M059J (cell line): Measurements from ENCODE around the gene KLK4. TPM values are rescaled to one million over a fixed set of nuclear protein-coding genes. Genes with fewer than 3 reads are reported as not detected.
A peak's percentile ranks its signal among the peaks of the same experiment; 100 is the strongest.

Source experiments
- DNase-seq: peaks from one replicate; pipeline ENCODE4 v3.0.0-alpha.2; 2012; ENCODE audit warnings: low read depth
- total RNA-seq: library from RNA; depleted of rRNA; stranded (reverse); fragments of >200 nt; shearing (Covaris generic); gene quantifications from 2 replicates; pipeline ENCODE4 v1.2.3, GENCODE V29; 2014; rRNA removed

The KLK4 gene, protein sequence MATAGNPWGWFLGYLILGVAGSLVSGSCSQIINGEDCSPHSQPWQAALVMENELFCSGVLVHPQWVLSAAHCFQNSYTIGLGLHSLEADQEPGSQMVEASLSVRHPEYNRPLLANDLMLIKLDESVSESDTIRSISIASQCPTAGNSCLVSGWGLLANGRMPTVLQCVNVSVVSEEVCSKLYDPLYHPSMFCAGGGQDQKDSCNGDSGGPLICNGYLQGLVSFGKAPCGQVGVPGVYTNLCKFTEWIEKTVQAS
- not detected in 2 replicates for total RNA-seq

DNA sequence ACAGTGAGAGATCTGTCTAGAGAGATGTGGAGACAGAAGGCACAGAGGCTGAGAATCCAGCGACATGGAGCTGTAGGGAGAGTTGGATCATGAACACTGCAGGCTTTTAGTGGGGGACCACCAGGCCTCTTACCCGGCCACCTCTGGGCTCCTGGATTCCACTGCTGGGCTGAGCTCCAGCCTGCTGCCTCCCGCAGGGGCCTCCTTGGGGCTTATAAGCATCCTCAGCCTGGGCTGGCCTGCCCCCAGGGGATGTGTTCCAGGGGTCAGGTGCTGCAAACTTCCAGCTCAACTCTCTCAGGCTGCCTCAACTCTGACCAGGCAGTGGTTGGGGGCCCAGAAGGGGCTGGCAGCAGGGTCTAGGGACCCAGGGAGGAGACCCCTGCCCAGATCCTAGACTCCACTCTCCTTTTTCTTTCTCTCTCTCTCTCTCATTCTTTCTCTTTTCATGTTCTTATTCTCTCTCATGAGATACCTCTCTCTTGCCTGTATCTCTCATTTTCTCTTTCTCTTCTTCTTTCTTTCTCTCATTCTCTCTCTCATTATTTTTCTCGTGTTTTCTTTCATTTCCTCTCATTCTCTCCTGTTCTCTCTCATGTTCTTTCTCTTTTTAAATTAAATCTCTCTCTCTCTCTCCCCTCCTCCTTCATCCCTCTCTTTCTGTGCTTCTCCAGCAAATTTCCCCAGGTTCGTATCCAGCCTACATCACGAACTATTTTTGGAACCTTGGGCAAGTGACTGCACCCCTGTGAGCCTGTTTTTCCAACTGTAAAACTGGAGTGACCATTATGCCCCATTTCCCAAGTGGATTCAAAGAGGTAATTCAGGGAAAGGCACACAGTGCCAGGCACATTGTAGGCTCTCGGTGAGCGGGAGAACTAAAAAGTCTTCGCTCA lies at the start of gene KLK4:
Gene KLK4, minus strand, starts transcription at position 190 of the 896 bp plus-strand sequence. CDS start 657 bp downstream, outside the sequence.
- DNase-seq: no peak

DNA sequence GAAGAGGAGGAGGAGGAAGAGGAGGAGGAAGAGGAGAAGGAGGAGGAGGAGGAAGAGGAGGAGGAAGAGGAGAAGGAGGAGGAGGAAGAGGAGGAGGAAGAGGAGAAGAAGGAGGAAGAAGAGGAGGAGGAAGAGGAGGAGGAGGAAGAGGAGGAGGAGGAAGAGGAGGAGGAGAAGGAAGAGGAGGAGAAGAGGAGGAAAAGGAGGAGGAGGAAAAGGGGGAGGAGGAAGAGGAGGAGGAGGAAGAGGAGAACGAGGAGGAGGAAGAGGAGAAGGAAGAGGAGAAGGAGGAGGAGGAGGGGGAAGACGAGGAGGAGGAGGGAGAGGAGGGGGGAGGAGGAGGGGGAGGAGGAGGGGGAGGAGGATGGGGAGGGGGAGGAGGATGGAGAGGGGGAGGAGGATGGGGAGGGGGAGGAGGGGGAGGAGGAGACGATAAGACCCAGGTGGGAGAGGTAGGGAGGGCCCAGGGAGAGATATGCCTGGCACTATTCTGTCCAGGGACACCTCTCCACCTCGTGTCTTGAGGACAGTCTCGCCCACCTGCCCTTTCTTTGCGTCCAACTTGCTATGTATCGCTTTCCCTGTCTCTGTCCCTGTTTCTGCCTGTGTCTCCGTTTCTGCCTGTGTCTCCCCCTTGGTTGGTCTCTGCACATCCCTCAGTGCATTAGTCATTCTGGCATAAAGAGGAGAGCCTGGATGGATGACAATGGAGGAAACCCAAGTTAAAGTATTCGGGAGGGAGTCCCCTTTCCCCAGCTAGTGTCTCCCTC lies 48.7 kb upstream of the KLK4 start:
- peak; percentile 37 for DNase-seq

DNA sequence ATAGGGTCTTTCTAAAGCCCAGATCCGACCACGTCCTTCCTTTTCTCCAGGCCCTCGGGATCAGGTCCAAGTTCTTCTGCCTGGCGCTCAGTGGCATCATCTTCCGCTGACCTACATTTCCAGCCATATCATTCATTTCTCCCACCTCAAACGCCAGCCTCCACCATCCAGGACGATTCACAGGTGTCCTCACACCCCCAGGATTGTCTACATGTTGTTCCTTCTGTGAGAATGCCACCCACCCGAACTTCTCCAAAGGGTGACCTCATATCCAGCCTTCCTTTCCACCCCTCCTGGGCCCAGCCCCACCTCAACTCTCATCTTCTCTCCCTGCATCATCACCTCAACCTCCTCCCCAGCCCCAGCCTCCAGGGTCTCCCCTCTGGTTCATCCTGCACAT lies 46.4 kb upstream of the KLK4 start:
- no peak for DNase-seq

DNA sequence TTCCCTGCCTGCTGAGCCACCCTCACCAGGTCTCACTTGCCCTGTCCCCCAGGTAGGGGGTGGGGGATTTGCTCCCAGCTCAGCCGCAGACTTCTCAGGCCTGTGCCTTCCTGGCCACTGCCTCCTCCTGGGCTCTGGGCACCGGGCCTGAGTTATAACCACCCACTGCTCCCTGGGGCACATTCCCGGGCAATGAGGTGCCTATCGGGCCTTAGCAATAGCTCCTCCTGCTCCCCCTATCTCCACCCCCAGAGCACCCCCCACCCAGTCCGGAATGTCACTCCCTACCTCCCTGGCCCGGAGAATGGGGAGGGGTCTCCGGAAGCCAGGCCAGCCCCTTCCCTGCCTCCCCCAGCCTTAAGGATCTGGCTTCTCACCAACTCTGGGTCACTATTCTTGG lies 41.7 kb upstream of the KLK4 start, which contains the start of gene KLK5:
Gene KLK5, minus strand, starts transcription at position 129 of the 400 bp plus-strand sequence. CDS start 381 bp downstream, outside the sequence.
- DNase-seq: peak; percentile 28

DNA sequence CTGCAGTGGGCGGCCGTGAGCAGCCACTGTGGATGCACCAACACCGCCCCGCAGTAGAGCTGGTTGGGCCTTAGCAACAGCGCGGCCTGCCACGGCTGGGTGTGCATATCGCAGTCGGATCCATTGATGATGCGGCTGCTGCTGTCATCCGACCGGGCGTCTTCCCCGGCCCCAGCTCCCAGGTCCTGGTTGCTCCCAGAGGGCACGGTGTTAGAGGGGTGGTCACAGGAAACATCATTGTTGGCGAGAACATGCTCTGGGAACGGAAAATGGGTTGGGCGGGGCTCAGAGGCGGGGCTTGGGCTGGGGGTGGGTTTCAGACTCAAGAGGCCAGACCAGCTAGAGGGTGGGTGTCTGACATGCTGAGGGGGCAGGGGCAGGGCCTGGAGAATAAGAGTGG lies 38.7 kb upstream of the KLK4 start:
- DNase-seq: no peak

DNA sequence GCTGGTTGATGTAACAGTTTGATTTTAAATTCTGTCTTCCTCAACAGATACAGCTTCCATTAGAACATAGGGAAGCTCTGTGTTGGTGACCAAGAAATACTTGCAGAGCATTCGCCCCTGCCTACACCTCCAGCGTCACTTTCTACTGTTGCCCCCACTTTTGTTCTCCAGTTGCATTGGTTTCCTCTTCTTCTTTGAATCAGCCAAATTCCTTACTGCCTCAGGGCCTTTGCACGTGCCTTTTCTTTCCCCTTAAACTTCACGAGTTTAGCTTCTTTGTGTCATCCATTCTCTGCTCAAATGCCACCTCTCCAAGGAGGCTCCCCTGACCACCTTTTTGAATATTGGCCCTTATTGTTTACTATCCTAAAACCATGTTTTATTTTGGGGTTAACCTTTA lies 35.9 kb upstream of the KLK4 start:
- no peak for DNase-seq

DNA sequence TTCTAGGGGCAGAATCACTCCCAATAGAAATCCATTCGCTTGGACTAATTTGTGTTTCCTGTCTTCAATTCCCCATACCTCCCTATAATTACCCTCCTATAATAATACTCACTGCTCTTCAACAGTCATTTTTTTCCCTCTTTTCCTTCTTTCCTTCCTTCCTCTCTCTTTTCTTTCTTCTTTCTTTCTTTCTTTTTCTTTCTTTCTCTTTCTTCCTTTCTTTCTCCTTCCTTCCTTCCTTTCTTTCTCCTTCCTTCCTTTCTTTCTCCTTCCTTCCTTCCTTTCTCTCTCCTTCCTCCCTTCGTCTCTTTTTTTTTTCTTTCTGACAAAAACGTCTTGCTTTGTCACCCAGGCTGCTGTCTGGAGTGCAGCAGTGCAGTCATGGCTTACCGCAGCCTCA lies 33.6 kb upstream of the KLK4 start:
- no peak for DNase-seq

DNA sequence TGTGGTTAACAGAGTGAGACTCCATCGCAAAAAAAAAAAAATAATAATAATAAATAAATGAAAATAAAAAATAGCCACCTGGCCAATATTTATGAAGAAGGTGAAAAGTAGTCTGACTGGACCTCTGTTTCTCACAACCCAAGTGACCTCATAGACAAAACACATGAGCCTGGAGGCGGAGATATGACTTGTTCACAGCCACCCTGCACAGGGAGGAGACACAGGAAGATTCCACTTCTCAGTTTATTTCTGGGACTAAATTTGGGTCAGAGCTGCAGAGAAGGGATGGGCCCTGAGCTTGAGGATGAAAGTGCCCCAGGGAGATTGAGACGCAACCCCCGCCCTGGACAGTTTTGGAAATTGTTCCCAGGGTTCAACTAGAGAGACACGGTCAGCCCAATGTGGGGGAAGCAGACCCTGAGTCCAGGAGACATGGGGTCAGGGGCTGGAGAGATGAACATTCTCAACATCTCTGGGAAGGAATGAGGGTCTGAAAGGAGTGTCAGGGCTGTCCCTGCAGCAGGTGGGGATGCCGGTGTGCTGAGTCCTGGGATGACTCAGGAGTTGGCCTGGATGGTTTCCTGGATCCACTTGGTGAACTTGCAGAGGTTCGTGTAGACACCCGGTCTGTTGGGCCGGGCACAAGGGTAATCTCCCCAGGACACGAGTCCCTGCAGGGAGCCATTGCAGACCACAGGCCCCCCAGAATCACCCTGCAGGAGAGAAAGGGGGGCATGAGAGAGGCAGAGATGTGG lies 32.1 kb upstream of the KLK4 start:
- no peak for DNase-seq

DNA sequence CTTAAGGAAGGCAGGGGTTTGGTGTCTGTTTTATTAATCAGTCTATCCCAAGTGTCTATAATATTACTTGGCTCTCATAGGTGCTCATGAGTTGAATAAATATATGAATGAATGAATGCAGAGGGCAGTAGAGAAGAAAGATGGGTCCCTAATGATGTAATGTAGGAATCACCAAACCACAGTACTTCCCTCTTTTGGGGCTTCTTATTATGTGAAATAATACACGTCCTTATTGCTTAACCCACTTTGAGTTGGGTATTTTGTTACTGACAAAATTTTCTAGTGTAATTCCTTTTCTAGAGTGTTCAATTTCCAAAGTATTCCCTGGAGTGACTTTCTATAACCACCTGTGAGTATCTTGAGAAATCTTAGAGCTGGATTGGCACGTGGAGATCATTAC lies 28.4 kb upstream of the KLK4 start:
- DNase-seq: no peak

DNA sequence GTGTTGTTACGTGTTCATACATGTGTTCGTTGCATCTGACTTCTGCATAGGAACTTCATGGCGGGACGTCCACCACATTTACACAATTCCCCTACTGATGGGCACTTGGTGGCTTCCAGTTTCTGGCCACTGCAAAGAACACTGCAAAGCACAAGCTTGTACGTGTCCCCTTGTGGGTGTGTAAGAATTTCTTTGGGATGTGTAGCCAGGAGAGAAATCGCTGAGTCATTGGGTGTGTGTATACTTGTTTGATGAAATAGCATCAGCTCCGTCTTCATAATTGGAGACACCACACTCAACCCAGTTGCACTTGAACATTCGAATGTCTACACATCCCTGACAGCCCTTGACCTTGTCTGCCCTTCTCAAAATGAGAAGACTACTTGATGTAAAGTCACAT lies 22.4 kb upstream of the KLK4 start:
- peak; percentile 24 for DNase-seq

DNA sequence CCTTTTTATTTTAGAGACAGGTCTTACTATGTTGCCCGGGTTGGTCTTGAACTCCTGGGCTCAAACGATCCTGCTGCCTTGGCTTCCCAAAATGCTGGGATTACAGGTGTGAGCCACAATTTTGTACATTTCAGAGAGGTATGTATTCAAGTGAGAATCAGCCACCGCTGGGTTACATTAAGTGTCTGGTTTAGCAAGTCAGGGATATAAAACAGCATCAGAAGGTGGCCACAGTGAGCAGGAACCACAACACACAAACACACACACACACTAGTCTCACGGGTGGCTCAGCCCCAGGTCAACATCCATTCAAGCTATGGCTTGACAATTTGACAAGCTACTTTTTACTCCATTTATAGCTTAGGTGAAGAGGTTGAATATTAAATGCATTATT lies 21.5 kb upstream of the KLK4 start:
- no peak for DNase-seq

DNA sequence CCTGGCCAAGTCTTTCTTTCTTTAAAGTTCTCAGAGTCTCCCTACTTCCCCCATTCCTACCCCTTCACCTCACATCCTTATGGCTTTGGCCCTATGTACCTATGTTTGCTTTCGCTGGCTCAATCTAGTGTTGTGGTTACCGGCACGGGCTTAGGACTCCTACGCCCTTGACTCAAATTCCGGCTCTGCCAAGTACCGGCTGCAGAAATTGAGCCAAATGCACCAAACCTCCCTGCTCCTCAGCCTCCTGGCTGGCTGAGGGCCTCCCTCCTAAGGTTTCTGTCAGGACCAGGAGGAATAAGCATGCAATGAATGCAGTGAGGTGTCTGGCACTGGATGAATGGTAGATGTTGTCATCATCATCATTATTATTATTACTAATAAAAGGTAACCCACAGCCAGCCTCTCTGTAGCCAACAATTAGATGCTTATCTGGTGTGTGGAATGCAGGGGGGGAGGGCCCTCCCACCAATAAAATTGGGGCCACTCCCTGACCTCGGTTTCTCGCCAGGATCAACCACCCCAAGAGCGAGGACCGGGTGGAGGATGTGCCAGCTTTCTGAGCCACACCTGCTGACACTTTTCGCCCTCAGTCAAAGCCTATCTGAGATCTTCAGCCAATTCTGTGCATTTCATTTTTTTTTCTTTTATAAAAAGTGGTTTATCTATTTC lies 21.0 kb upstream of the KLK4 start:
- no peak for DNase-seq

DNA sequence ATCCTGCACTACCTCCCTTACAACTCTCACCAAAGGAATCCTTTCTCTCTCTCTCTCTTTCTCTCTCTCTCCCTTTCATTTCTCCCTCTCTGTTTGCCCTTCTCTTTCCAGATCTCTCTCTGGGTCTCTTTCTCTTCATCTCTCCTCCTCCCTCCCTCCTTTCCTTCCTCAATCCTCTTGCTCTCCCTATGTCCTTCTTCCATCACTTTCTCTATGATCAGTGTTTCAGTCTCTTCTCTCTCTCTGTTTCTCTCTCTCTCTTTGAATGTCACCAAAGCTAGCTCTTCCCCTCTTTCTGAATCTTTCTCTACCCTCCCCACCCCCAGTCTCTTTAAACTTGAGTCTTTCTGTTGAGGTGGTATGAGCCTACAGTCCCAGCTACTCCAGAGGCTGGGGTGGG lies 19.8 kb upstream of the KLK4 start:
- DNase-seq: no peak

DNA sequence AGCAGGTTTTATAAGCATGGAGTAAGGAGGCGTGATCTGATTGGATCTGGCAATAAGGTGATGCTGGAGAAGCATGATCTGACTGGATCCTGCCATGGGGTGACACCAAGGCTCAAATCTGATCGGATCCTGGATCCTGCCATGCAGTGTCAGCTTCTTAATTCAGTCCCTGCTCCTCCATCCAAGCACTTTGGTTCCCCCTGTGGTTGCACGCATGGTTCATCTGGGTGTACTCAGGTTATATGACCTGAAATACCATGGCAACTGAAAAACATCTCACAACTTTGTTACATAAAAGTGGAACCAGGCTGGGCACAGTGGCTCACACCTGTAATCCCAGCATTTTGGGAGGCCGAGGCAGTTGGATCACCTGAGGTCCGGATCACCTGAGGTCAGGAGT lies 17.6 kb upstream of the KLK4 start:
- DNase-seq: peak; percentile 15

DNA sequence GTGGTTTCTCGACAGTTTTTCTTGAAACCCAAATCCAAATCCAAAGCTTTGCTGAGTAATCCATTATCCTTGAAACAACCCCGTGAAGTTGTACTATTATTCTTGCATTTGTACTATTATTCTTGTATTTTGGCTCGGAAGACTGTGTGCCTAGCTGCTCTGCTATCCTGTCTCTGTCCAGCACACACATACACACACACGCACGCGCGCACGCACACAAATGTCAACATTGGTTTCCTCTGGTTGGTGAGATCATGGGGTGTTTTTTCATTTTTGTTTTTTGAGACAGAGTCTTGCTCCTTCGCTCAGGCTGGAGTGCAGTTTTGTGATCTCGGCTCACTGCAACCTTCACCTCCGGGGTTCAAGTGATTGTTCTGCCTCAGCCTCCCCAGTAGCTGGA lies 14.9 kb upstream of the KLK4 start:
- no peak for DNase-seq

DNA sequence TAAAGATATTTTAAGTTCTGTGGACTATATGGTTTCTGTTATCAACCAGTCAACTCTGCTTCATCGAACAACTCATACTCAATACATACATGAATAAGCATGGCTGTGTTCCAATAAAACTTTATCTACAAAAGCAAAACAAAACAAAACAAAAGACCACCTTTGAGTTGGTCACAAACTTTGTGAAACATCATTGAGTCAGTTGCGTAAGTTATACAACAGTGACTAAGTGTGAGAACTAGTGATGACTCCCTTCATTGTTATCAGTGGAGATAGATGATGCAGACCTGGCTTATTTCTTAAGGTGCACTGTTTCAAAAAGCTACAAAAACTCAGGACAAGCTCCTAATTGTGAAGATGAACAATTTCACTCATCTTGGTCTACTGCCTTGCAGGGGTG lies 14.5 kb upstream of the KLK4 start:
- peak; percentile 15 for DNase-seq

DNA sequence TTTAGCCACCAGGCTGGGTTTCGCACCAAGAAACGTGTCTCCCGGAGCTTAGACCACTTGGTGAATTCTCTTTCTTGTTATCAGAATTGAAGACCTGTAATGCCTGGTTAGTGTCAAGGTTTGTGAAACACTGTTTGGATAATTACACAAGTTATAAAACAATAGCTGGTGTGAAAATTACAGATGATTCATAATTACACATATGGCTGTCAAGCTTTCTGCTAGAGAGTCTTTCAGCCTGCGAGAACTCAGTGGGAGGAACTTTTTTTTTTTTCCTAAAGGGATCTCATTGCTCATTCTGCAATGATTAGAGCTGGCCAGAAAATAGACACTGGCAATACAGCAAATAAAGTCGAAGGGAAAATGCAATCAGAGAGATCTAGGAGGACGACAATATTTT lies 13.4 kb upstream of the KLK4 start:
- no peak for DNase-seq

DNA sequence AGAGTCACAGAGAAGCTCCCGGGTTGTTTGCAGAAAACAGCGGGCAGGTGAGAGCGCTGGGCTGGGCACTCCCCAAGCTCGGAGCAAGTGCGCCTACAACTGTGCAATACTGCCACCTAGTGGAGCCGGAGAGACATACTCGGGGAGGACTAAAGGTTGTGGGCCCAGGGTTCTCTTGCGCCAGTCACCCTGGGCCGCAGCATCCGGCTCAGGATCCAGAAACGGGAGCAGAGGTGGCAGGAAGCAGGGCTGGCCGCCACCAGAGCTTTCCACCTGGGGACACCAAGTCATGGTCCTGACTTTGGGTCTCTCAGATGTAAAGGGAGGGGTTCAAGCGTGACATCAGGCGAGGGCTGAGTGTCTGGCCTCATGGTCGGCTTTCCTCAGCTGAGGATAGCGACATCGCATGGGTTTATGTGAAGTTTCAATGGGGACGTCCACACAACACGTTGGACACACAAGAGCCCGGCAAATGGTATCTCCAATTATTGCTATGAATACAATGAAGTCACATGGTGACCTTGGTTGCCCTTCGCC lies 11.2 kb upstream of the KLK4 start:
- DNase-seq: peak; percentile 73

DNA sequence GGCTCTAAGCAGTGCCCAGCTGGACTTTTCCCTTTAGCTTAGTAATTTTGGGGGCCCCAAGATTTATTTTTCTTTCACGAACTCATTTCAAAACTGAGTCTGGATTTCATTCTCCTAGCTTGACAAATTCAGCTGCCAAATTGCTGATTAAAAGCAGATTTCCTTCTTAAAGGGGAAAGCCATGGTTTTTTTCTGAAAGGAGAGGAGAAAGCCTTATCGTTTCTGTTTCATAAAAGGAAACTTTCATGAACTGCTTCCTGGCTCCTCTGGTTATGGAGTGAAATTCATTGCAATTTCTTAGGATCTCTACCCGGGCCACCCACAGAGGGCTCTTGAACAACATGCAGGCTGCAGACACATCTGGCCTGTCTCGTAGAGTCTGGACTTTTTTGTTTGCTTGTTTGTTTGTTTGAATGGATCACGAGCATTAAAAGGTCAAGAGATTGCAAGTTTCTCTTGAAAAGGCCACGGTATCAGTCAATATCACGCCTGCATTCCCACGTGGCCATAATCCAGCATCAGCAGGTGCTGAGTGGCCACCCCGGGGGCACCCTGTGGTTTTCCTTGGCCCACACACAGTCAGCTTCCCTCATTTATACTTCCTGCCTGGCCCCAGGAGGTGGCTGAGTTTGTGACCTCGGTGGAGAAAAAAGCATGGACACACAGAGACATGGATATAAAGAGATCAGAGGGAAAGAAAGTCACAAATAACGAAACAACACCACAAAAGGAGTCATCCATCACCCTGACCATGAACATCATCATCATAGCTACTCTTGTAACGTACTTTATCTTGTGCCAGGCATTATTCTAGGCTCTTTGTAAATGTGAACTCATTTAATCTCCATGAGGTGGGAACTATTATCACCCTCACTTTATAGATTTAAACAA lies 10.5 kb upstream of the KLK4 start:
- DNase-seq: peak; percentile 41

DNA sequence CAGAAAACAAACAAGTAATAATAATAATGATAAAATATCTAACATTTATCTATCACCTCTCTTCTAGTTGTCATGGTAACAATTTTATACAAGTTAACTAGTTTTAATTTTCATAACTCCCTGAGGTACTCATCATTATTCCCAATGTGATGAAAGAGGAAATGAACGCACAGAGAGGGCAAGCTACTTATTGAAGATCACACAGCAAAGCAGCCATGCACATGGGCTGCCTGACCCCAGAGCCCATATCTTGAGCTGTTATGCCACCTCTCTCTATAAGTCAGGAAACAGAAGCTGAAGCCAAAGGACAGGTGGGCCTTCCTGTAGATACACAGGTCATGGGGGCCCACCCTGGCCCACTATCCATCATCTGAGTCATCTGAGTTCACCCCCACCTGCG lies 4.9 kb upstream of the KLK4 start:
- DNase-seq: no peak
